HEK293 (cell line): ENCODE results near the gene LYL1.

ENCODE experiments used
- CTCF ChIA-PET: fragments of 350-600 bp; formaldehyde crosslinking; extraction: SDS; loops from one replicate; lab custom pipeline; 2021; ENCODE audit warnings: antibody characterized with exemption; lab: Yijun Ruan, JAX
- POLR2A ChIA-PET: fragments of 300-600 bp; formaldehyde crosslinking; extraction: SDS; loops from one replicate; lab custom pipeline; 2020; ENCODE audit warnings: antibody characterized with exemption, inconsistent platforms; lab: Yijun Ruan, JAX
- H3K27ac ChIP-seq: fragments of 200-500 bp; sonication (Bioruptor generic); 2 replicates; pipeline ENCODE4 v1.5.1; 2014; ENCODE audit warnings: low read depth, low read length, control low read depth, inconsistent platforms; ENCODE audit errors: extremely low read depth
- H3K36me3 ChIP-seq, 2 experiments: fragments of 200-500 bp in 1 of 2; sonication (Bioruptor generic) in 1 of 2; 1 replicate in 1 of 2; 2 replicates in 1 of 2; pipeline ENCODE4 v1.5.1; 2014 to 2017; ENCODE audit warnings: inconsistent platforms in 2 of 2, low read length in 2 of 2; ENCODE audit not compliant: control insufficient read depth in 2 of 2, insufficient read depth in 1 of 2
- H3K4me1 ChIP-seq: fragments of 200-500 bp; sonication (Bioruptor generic); 2 replicates; pipeline ENCODE4 v1.5.1; 2014; ENCODE audit warnings: mild to moderate bottlenecking, low read length, inconsistent platforms; ENCODE audit not compliant: control insufficient read depth, insufficient read depth
- H3K4me3 ChIP-seq: 2 replicates; pipeline ENCODE4 v1.5.1; 2011; ENCODE audit warnings: low read depth, mild to moderate bottlenecking, control low read depth, low read length, moderate library complexity
- H3K9me3 ChIP-seq: fragments of 200-500 bp; sonication (Bioruptor generic); 2 replicates; pipeline ENCODE4 v1.5.1; 2014; ENCODE audit warnings: low read depth, low read length, inconsistent platforms; ENCODE audit not compliant: control insufficient read depth, insufficient read depth
- BCL11B ChIP-seq: fragments of 450-650 bp; formaldehyde crosslinking; IDR thresholded peaks from 2 replicates; pipeline ENCODE4 v1.5.1; 2016; ENCODE audit warnings: low read depth, missing biosample characterization, missing genetic modification characterization
- EGR2 ChIP-seq: fragments of 450-650 bp; formaldehyde crosslinking; IDR thresholded peaks from 2 replicates; pipeline ENCODE4 v1.5.1; 2016; ENCODE audit warnings: low read depth, missing biosample characterization, missing genetic modification characterization
- GLIS1 ChIP-seq: fragments of 450-650 bp; formaldehyde crosslinking; IDR thresholded peaks from 2 replicates; pipeline ENCODE4 v1.5.1; 2016; ENCODE audit warnings: missing biosample characterization, missing genetic modification characterization
- HOXD13 ChIP-seq: sonication (generic); formaldehyde crosslinking; IDR thresholded peaks from 2 replicates; pipeline ENCODE4 v1.8.0; 2022; ENCODE audit warnings: missing genetic modification reagents, borderline replicate concordance
- IKZF3 ChIP-seq: fragments of 450-650 bp; IDR thresholded peaks from 2 replicates; pipeline ENCODE4 v1.5.0; 2018; ENCODE audit warnings: missing biosample characterization, mild to moderate bottlenecking, missing genetic modification characterization, moderate library complexity
- KLF1 ChIP-seq: fragments of 450-650 bp; formaldehyde crosslinking; IDR thresholded peaks from 2 replicates; pipeline ENCODE4 v1.5.1; 2016; ENCODE audit warnings: missing biosample characterization, missing genetic modification characterization
- SP2 ChIP-seq: fragments of 450-650 bp; formaldehyde crosslinking; IDR thresholded peaks from 2 replicates; pipeline ENCODE4 v1.5.1; 2016; ENCODE audit warnings: missing biosample characterization, missing genetic modification characterization
- WT1 ChIP-seq: fragments of 450-650 bp; formaldehyde crosslinking; IDR thresholded peaks from 2 replicates; pipeline ENCODE4 v1.5.1; 2016; ENCODE audit warnings: missing biosample characterization, missing genetic modification characterization
- ZBTB17 ChIP-seq: fragments of 450-650 bp; formaldehyde crosslinking; IDR thresholded peaks from 2 replicates; pipeline ENCODE4 v1.5.1; 2016; ENCODE audit warnings: missing biosample characterization, missing genetic modification characterization
- ZBTB20 ChIP-seq: fragments of 450-650 bp; formaldehyde crosslinking; IDR thresholded peaks from 2 replicates; pipeline ENCODE4 v1.5.1; 2016; ENCODE audit warnings: missing biosample characterization, missing genetic modification characterization
- ZBTB48 ChIP-seq: fragments of 450-650 bp; formaldehyde crosslinking; IDR thresholded peaks from 2 replicates; pipeline ENCODE4 v1.5.1; 2016; ENCODE audit warnings: missing biosample characterization, missing genetic modification characterization
- ZFP37 ChIP-seq: fragments of 450-650 bp; formaldehyde crosslinking; IDR thresholded peaks from 2 replicates; pipeline ENCODE4 v1.5.1; 2016; ENCODE audit warnings: missing biosample characterization, missing genetic modification characterization
- ZFP69B ChIP-seq: fragments of 450-650 bp; formaldehyde crosslinking; IDR thresholded peaks from 2 replicates; pipeline ENCODE4 v1.5.1; 2016; ENCODE audit warnings: missing biosample characterization, missing genetic modification characterization
- ZNF140 ChIP-seq: fragments of 450-650 bp; formaldehyde crosslinking; IDR thresholded peaks from 2 replicates; pipeline ENCODE4 v1.5.1; 2016; ENCODE audit warnings: missing biosample characterization, missing genetic modification characterization
- ZNF146 ChIP-seq: fragments of 450-650 bp; formaldehyde crosslinking; IDR thresholded peaks from 2 replicates; pipeline ENCODE4 v1.5.1; 2016; ENCODE audit warnings: missing biosample characterization, missing genetic modification characterization
- ZNF157 ChIP-seq: fragments of 450-650 bp; formaldehyde crosslinking; IDR thresholded peaks from 2 replicates; pipeline ENCODE4 v1.5.1; 2016; ENCODE audit warnings: missing biosample characterization, missing genetic modification characterization
- ZNF223 ChIP-seq: fragments of 450-650 bp; formaldehyde crosslinking; IDR thresholded peaks from 2 replicates; pipeline ENCODE4 v1.5.1; 2016; ENCODE audit warnings: missing biosample characterization, missing genetic modification characterization
- ZNF239 ChIP-seq: fragments of 450-650 bp; formaldehyde crosslinking; IDR thresholded peaks from 2 replicates; pipeline ENCODE4 v1.5.1; 2016; ENCODE audit warnings: missing biosample characterization, missing genetic modification characterization
- ZNF341 ChIP-seq: fragments of 450-650 bp; formaldehyde crosslinking; IDR thresholded peaks from 2 replicates; pipeline ENCODE4; 2016; ENCODE audit warnings: low read depth, missing biosample characterization, missing genetic modification characterization
- ZNF585B ChIP-seq: fragments of 450-650 bp; formaldehyde crosslinking; IDR thresholded peaks from 2 replicates; pipeline ENCODE4 v1.5.1; 2016; ENCODE audit warnings: missing biosample characterization, missing genetic modification characterization
- ZNF600 ChIP-seq: fragments of 450-650 bp; formaldehyde crosslinking; IDR thresholded peaks from 2 replicates; pipeline ENCODE4 v1.5.1; 2016; ENCODE audit warnings: missing biosample characterization, missing genetic modification characterization
- ZNF768 ChIP-seq: fragments of 450-650 bp; formaldehyde crosslinking; IDR thresholded peaks from 2 replicates; pipeline ENCODE4 v1.5.1; 2018; ENCODE audit warnings: missing biosample characterization, mild to moderate bottlenecking, missing genetic modification characterization
- ZNF777 ChIP-seq: fragments of 450-650 bp; formaldehyde crosslinking; IDR thresholded peaks from 2 replicates; pipeline ENCODE4 v1.5.1; 2017; ENCODE audit warnings: missing biosample characterization, missing genetic modification characterization, borderline replicate concordance
- ZNF837 ChIP-seq: fragments of 450-650 bp; formaldehyde crosslinking; IDR thresholded peaks from 2 replicates; pipeline ENCODE4 v1.5.1; 2016; ENCODE audit warnings: missing biosample characterization, missing genetic modification characterization
- TF ChIP-seq, protein P1 (sequence below): fragments of 450-650 bp; formaldehyde crosslinking; IDR thresholded peaks from 2 replicates; pipeline ENCODE4 v1.5.1; 2016; ENCODE audit warnings: missing biosample characterization, missing genetic modification characterization
- TF ChIP-seq, protein P2 (sequence below): fragments of 450-650 bp; formaldehyde crosslinking; conservative IDR thresholded peaks from 2 replicates; pipeline ENCODE4 v1.5.1; 2016; ENCODE audit warnings: low read depth, missing biosample characterization, missing genetic modification characterization
- TF ChIP-seq, protein P3 (sequence below): fragments of 450-650 bp; formaldehyde crosslinking; IDR thresholded peaks from 2 replicates; pipeline ENCODE4 v1.5.1; 2016; ENCODE audit warnings: missing biosample characterization, missing genetic modification characterization
- TF ChIP-seq, protein P4 (sequence below): fragments of 450-650 bp; formaldehyde crosslinking; IDR thresholded peaks from 2 replicates; pipeline ENCODE4 v1.5.1; 2016; ENCODE audit warnings: missing biosample characterization, missing genetic modification characterization
- TF ChIP-seq, protein P5 (sequence below): fragments of 450-650 bp; formaldehyde crosslinking; IDR thresholded peaks from 2 replicates; pipeline ENCODE4 v1.5.1; 2016; ENCODE audit warnings: missing biosample characterization, missing genetic modification characterization

LYL1 gene

DNA sequence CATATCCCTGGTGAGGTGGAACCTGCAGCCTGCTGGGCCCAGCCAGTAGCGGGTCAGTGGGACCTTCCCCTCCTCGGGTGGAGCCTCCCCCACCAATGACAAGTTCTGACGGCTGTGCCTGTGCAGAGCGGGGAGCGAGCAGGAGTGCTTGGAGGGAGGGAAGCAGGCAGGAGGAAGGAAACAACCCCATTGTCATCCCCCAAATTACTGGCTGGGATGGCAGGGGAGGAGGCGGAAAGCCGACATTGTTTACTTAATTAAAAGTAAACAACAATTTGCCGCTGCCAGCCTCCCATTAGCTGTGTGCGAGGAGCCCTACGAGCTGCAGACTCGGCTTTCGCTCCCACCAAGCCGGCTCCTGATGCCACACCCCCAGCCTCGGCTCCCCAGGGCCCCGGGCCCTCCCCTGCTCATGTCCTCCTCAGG lies 45.5 kb downstream of the LYL1 start (continued):
- TF ChIP-seq BCL11B (tag by site-specific recombination) = no peak
- no peak for TF ChIP-seq IKZF3
- TF ChIP-seq ZFP37 (tag by site-specific recombination) = no peak
- TF ChIP-seq ZBTB17 (tag by site-specific recombination) = peak; percentile 75
- no peak for TF ChIP-seq ZNF768 (tag by site-specific recombination)
- no peak for TF ChIP-seq ZNF223 (tag by site-specific recombination)
- TF ChIP-seq ZNF837 = no peak
- no peak for TF ChIP-seq ZNF239 (tag by site-specific recombination)
- TF ChIP-seq, protein P1, sequence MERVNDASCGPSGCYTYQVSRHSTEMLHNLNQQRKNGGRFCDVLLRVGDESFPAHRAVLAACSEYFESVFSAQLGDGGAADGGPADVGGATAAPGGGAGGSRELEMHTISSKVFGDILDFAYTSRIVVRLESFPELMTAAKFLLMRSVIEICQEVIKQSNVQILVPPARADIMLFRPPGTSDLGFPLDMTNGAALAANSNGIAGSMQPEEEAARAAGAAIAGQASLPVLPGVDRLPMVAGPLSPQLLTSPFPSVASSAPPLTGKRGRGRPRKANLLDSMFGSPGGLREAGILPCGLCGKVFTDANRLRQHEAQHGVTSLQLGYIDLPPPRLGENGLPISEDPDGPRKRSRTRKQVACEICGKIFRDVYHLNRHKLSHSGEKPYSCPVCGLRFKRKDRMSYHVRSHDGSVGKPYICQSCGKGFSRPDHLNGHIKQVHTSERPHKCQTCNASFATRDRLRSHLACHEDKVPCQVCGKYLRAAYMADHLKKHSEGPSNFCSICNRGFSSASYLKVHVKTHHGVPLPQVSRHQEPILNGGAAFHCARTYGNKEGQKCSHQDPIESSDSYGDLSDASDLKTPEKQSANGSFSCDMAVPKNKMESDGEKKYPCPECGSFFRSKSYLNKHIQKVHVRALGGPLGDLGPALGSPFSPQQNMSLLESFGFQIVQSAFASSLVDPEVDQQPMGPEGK (tag by site-specific recombination) = no peak; the same call in 1 of the 2 replicates
- TF ChIP-seq ZNF777 (tag by site-specific recombination) = no peak
- no peak for TF ChIP-seq ZNF140 (tag by site-specific recombination)
- no peak for TF ChIP-seq HOXD13 (CRISPR knock-in tag)
- TF ChIP-seq, protein P2, sequence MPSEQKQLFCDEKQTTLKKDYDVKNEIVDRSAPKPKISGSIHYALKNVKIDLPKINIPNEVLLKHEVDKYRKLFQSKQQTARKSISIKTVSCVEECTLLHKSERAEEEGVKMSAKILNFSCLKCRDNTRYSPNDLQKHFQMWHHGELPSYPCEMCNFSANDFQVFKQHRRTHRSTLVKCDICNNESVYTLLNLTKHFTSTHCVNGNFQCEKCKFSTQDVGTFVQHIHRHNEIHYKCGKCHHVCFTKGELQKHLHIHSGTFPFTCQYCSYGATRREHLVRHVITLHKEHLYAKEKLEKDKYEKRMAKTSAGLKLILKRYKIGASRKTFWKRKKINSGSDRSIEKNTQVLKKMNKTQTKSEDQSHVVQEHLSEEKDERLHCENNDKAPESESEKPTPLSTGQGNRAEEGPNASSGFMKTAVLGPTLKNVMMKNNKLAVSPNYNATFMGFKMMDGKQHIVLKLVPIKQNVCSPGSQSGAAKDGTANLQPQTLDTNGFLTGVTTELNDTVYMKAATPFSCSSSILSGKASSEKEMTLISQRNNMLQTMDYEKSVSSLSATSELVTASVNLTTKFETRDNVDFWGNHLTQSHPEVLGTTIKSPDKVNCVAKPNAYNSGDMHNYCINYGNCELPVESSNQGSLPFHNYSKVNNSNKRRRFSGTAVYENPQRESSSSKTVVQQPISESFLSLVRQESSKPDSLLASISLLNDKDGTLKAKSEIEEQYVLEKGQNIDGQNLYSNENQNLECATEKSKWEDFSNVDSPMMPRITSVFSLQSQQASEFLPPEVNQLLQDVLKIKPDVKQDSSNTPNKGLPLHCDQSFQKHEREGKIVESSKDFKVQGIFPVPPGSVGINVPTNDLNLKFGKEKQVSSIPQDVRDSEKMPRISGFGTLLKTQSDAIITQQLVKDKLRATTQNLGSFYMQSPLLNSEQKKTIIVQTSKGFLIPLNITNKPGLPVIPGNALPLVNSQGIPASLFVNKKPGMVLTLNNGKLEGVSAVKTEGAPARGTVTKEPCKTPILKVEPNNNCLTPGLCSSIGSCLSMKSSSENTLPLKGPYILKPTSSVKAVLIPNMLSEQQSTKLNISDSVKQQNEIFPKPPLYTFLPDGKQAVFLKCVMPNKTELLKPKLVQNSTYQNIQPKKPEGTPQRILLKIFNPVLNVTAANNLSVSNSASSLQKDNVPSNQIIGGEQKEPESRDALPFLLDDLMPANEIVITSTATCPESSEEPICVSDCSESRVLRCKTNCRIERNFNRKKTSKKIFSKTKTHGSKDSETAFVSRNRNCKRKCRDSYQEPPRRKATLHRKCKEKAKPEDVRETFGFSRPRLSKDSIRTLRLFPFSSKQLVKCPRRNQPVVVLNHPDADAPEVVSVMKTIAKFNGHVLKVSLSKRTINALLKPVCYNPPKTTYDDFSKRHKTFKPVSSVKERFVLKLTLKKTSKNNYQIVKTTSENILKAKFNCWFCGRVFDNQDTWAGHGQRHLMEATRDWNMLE = no peak
- no peak for TF ChIP-seq ZNF146 (tag by site-specific recombination)
- TF ChIP-seq ZNF157 (tag by site-specific recombination) = no peak

DNA sequence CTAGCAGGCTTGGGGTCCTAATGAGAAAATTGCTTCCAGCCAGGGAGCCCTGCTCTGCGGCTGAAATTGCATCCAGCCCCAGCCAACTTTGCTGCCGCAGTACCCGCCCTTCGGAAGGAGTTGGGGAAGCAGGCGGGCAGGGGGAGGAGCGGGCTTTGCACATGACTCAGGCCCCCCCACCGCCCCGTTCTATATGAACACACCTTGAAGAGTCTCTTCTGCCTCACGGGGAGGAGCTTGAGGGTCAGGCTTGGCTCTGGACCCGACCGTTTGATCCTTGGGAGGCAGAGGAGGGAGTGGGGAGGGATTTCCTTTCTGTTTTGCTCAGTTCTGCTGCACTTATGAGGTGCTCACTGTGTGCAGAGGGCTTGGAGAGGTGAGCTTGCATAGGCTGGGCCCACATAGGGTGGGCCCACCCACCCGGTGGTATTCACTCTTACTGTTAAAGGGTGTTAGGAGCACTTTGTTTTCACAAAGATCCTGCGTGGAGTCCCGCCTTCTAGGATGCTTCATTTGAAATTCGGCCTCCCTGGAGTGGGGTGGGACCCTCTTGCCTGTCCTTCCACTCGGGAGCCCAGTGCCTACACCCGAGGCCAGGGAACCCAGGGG lies 46.5 kb downstream of the LYL1 start:
- TF ChIP-seq SP2 (tag by site-specific recombination) (peak; percentile 58), ZNF585B (tag by site-specific recombination) (no peak), ZNF341 (tag by site-specific recombination) (no peak), ZNF600 (0 out of 2 replicates have a peak, but pooled peaks have one; percentile 34), ZBTB20 (tag by site-specific recombination) (no peak), ZFP69B (tag by site-specific recombination) (peak; percentile 98), GLIS1 (peak; percentile 33; the same call in 1 of the 2 replicates), WT1 (tag by site-specific recombination) (0 out of 2 replicates have a peak, but pooled peaks have one; percentile 43), ZBTB48 (tag by site-specific recombination) (no peak), EGR2 (tag by site-specific recombination) (peak; percentile 26; the same call in 1 of the 2 replicates), KLF1 (tag by site-specific recombination) (peak; percentile 42)
- TF ChIP-seq, protein P3, sequence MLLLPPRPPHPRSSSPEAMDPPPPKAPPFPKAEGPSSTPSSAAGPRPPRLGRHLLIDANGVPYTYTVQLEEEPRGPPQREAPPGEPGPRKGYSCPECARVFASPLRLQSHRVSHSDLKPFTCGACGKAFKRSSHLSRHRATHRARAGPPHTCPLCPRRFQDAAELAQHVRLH (tag by site-specific recombination) = no peak
- TF ChIP-seq, protein P4, sequence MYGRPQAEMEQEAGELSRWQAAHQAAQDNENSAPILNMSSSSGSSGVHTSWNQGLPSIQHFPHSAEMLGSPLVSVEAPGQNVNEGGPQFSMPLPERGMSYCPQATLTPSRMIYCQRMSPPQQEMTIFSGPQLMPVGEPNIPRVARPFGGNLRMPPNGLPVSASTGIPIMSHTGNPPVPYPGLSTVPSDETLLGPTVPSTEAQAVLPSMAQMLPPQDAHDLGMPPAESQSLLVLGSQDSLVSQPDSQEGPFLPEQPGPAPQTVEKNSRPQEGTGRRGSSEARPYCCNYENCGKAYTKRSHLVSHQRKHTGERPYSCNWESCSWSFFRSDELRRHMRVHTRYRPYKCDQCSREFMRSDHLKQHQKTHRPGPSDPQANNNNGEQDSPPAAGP (tag by site-specific recombination) = peak; percentile 45
- TF ChIP-seq, protein P5, sequence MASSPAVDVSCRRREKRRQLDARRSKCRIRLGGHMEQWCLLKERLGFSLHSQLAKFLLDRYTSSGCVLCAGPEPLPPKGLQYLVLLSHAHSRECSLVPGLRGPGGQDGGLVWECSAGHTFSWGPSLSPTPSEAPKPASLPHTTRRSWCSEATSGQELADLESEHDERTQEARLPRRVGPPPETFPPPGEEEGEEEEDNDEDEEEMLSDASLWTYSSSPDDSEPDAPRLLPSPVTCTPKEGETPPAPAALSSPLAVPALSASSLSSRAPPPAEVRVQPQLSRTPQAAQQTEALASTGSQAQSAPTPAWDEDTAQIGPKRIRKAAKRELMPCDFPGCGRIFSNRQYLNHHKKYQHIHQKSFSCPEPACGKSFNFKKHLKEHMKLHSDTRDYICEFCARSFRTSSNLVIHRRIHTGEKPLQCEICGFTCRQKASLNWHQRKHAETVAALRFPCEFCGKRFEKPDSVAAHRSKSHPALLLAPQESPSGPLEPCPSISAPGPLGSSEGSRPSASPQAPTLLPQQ = peak; percentile 96
- Histone ChIP-seq H3K27ac (no peak overlapping the region; the same call in 1 of the 2 replicates), H3K36me3 (no peaks in the 10 kb centered on the region), H3K4me3 (no peak overlapping the region), H3K9me3 (no peaks in the 10 kb centered on the region), H3K4me1 (peaks cover 54% of the 10 kb centered on the region)
- CTCF ChIA-PET = interaction anchor here (0.7 to 15.8 kb wide), 8 partner anchors 14 to 91 kb away, joined by 3 to 247 read pairs (median 11); no protein-coding TSS in a partner anchor
- POLR2A ChIA-PET = interaction anchor here (1.4 kb wide), 1 partner anchor 20 kb away, joined by 6 read pairs; no protein-coding TSS in a partner anchor
